CD8-positive, alpha-beta memory T cell (primary cell): ENCODE measurements around the gene PSMG3. TPM values are rescaled to one million over a fixed set of nuclear protein-coding genes. Genes with fewer than 3 reads are reported as not detected.

ENCODE experiments used
- CTCF ChIA-PET: fragments of 350-600 bp; sonication (Branson Sonifier 250); formaldehyde crosslinking; loops from one replicate; lab custom pipeline; 2021; ENCODE audit warnings: antibody characterized with exemption; lab: Charles Lee
- POLR2A ChIA-PET: fragments of 350-600 bp; sonication (Branson Sonifier 250); formaldehyde crosslinking; loops from one replicate; lab custom pipeline; 2021; ENCODE audit warnings: antibody characterized with exemption; lab: Charles Lee
- DNase-seq, 5 donors: peaks; one replicate each; pipeline versions ENCODE4 v3.0.0 to v3.0.0-alpha.2; 2020 to 2022; ENCODE audit warnings: mixed read lengths in 1 of 5
- H3K27ac ChIP-seq: one replicate; pipeline ENCODE4 v1.7.0; 2013; ENCODE audit warnings: low read depth, mild to moderate bottlenecking, low read length, moderate library complexity
- H3K27me3 ChIP-seq: 2 replicates; pipeline ENCODE4 v1.7.0; 2013; ENCODE audit warnings: low read length, mild to moderate bottlenecking; ENCODE audit not compliant: insufficient read depth, poor library complexity, severe bottlenecking
- H3K36me3 ChIP-seq: 2 replicates; pipeline ENCODE4 v1.7.0; 2013; ENCODE audit warnings: mild to moderate bottlenecking, low read length, moderate library complexity; ENCODE audit not compliant: insufficient read depth
- H3K4me1 ChIP-seq: 2 replicates; pipeline ENCODE4 v1.7.0; 2013; ENCODE audit warnings: mild to moderate bottlenecking, low read length, moderate library complexity; ENCODE audit not compliant: insufficient read depth
- H3K4me3 ChIP-seq: 2 replicates; pipeline ENCODE4 v1.7.0; 2013; ENCODE audit warnings: mild to moderate bottlenecking, low read length
- H3K9me3 ChIP-seq: 2 replicates; pipeline ENCODE4 v1.7.0; 2013; ENCODE audit warnings: mild to moderate bottlenecking, low read length
- H3K27ac Mint-ChIP-seq, 8 donors: one replicate each; pipeline ENCODE4 v1.8.0; 2020 to 2021; ENCODE audit warnings: mixed read lengths in 8 of 8, mild to moderate bottlenecking in 6 of 8, inconsistent platforms in 3 of 8, moderate library complexity in 3 of 8
- H3K27me3 Mint-ChIP-seq, 2 donors: one replicate each; pipeline ENCODE4 v1.8.0; 2020 to 2021; ENCODE audit warnings: mixed read lengths in 2 of 2, mild to moderate bottlenecking in 1 of 2, moderate library complexity in 1 of 2
- H3K36me3 Mint-ChIP-seq, 3 donors: one replicate each; pipeline ENCODE4 v1.8.0; 2020 to 2021; ENCODE audit warnings: mixed read lengths in 3 of 3, inconsistent platforms in 1 of 3, mild to moderate bottlenecking in 1 of 3
- H3K4me1 Mint-ChIP-seq, 3 donors: one replicate each; pipeline ENCODE4 v1.8.0; 2020 to 2021; ENCODE audit warnings: mixed read lengths in 3 of 3, inconsistent platforms in 1 of 3, mild to moderate bottlenecking in 1 of 3
- H3K4me3 Mint-ChIP-seq, 7 donors: one replicate each; pipeline ENCODE4 v1.8.0; 2020 to 2021; ENCODE audit warnings: mixed read lengths in 7 of 7, mild to moderate bottlenecking in 6 of 7, moderate library complexity in 4 of 7, inconsistent platforms in 2 of 7
- H3K9me3 Mint-ChIP-seq, 5 donors: one replicate each; pipeline ENCODE4 v1.8.0; 2020 to 2022; ENCODE audit warnings: mixed read lengths in 5 of 5, mild to moderate bottlenecking in 3 of 5, moderate library complexity in 2 of 5, inconsistent platforms in 1 of 5
- polyA plus RNA-seq: library from polyadenylated mRNA; unstranded; fragments of 300-500 nt; fragmentation: Illumina TruSeq; gene quantifications from one replicate; pipeline ENCODE4 v1.2.3, GENCODE V29; 2021
- total RNA-seq, 2 experiments: library from RNA; stranded (reverse); gene quantifications; one replicate each; pipeline ENCODE4 v1.2.3, GENCODE V29; 2021

Gene PSMG3
- total and polyA plus RNA-seq, 3 experiments from 2014 or later, result 51.3 to 80.7 (median 71.0) TPM

- peaks cover 0 to 7% (median 5%) of the 10 kb centered on the region in 3 donors for H3K36me3 Mint-ChIP-seq
- no peak overlapping the region for H3K27ac Mint-ChIP-seq
- CTCF ChIA-PET, result no interaction called here
- Histone ChIP-seq H3K27me3 (peaks cover 12% of the 10 kb centered on the region), H3K27ac (no peak overlapping the region), H3K9me3 (no peaks in the 10 kb centered on the region), H3K36me3 (no peaks in the 10 kb centered on the region), H3K4me1 (peaks cover 11% of the 10 kb centered on the region), H3K4me3 (no peak overlapping the region)
- peaks cover 14 to 24% (median 22%) of the 10 kb centered on the region in 3 donors for H3K4me1 Mint-ChIP-seq
- no peak overlapping the region for H3K4me3 Mint-ChIP-seq
- peaks cover 0 to 3% (median 2%) of the 10 kb centered on the region in 5 donors for H3K9me3 Mint-ChIP-seq
- H3K27me3 Mint-ChIP-seq, result peaks cover 28 to 45% of the 10 kb centered on the region in 2 donors
- no peak for DNase-seq
- POLR2A ChIA-PET, result no interaction called here
These were observed 20.6 kb upstream of the PSMG3 start for GRCh38 chr7:1590476-1590875.

DNA sequence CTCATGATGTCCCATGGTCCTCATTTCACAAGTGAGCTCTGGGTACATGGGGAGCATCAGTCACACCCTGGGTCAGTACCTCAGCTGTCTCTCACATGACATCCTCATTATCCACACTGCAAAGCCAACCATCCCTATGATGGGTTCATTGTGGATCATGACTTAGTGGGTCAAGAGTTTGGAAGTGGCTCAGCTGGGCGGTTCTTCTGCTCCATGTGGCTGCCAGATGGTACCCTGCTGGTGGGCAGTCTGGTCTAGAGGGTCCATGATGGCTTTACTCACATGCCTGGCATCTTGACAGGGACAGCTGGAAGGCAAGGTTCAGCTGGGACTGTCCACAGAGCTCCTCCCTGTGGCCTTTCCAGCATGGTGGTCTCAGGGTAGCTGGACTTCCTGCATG is 19.1 kb upstream of the PSMG3 start:
- H3K4me1 ChIP-seq, result peaks cover 11% of the 10 kb centered on the region
- H3K9me3 Mint-ChIP-seq, result peaks cover 0 to 3% (median 2%) of the 10 kb centered on the region in 5 donors
- peaks cover 0 to 7% (median 5%) of the 10 kb centered on the region in 3 donors for H3K36me3 Mint-ChIP-seq
- H3K9me3 ChIP-seq, result no peaks in the 10 kb centered on the region
- peaks cover 26 to 42% of the 10 kb centered on the region in 2 donors for H3K27me3 Mint-ChIP-seq
- no peak for DNase-seq
- no peaks in the 10 kb centered on the region for H3K36me3 ChIP-seq
- ChIA-PET CTCF (no interaction called here), POLR2A (no interaction called here)
- H3K4me3 Mint-ChIP-seq, result no peak overlapping the region
- H3K27ac Mint-ChIP-seq, result no peak overlapping the region
- no peak overlapping the region for H3K4me3 ChIP-seq
- H3K27me3 ChIP-seq, result peaks cover 12% of the 10 kb centered on the region
- peaks cover 14 to 24% (median 22%) of the 10 kb centered on the region in 3 donors for H3K4me1 Mint-ChIP-seq
- H3K27ac ChIP-seq, result no peak overlapping the region

DNA sequence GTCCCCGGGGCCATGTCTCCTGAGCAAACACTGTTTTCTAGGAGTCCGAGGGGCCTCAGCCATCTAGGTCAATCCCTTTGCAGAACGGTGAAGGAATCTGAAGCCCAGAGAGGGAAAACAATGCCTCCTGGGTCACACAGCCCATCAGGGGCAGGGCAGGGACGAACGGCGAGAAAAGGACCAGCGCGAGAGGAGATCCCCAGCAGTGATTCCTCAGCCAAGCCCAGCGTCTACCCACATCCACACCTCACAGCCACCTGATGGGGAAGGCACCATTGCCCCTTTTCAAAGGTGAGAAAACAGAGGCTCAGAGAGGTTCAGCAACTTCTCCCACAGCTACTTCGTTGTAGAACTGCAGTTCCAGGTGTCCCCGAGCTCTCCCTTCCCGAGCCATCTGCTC is 17.9 kb upstream of the PSMG3 start:
- no peaks in the 10 kb centered on the region for H3K36me3 ChIP-seq
- Mint-ChIP-seq H3K27ac (no peak overlapping the region), H3K27me3 (peaks cover 22 to 34% of the 10 kb centered on the region in 2 donors), H3K4me1 (peaks cover 14 to 18% (median 17%) of the 10 kb centered on the region in 3 donors), H3K9me3 (peaks cover 0 to 3% (median 2%) of the 10 kb centered on the region in 5 donors), H3K4me3 (no peak overlapping the region), H3K36me3 (peaks cover 0 to 7% (median 5%) of the 10 kb centered on the region in 3 donors)
- ChIA-PET POLR2A (no interaction called here), CTCF (no interaction called here)
- H3K27ac ChIP-seq, result no peak overlapping the region
- no peaks in the 10 kb centered on the region for H3K9me3 ChIP-seq
- H3K4me3 ChIP-seq, result no peak overlapping the region
- DNase-seq, result no peak
- peaks cover 11% of the 10 kb centered on the region for H3K4me1 ChIP-seq
- peaks cover 6% of the 10 kb centered on the region for H3K27me3 ChIP-seq

- Histone ChIP-seq H3K36me3 (no peaks in the 10 kb centered on the region), H3K27ac (no peak overlapping the region), H3K4me3 (no peak overlapping the region), H3K9me3 (no peaks in the 10 kb centered on the region), H3K4me1 (peaks cover 7% of the 10 kb centered on the region), H3K27me3 (peaks cover 3% of the 10 kb centered on the region)
- CTCF ChIA-PET, result no interaction called here
- peaks cover 0 to 7% (median 4%) of the 10 kb centered on the region in 3 donors for H3K36me3 Mint-ChIP-seq
- no peak overlapping the region for H3K27ac Mint-ChIP-seq
- H3K27me3 Mint-ChIP-seq, result peaks cover 15 to 28% of the 10 kb centered on the region in 2 donors
- H3K9me3 Mint-ChIP-seq, result peaks cover 0 to 3% (median 2%) of the 10 kb centered on the region in 5 donors
- POLR2A ChIA-PET, result no interaction called here
- peaks cover 7 to 12% (median 10%) of the 10 kb centered on the region in 3 donors for H3K4me1 Mint-ChIP-seq
- no peak overlapping the region for H3K4me3 Mint-ChIP-seq
- no peak for DNase-seq
These were observed 17.2 kb upstream of the PSMG3 start for GRCh38 chr7:1586827-1587705.

DNA sequence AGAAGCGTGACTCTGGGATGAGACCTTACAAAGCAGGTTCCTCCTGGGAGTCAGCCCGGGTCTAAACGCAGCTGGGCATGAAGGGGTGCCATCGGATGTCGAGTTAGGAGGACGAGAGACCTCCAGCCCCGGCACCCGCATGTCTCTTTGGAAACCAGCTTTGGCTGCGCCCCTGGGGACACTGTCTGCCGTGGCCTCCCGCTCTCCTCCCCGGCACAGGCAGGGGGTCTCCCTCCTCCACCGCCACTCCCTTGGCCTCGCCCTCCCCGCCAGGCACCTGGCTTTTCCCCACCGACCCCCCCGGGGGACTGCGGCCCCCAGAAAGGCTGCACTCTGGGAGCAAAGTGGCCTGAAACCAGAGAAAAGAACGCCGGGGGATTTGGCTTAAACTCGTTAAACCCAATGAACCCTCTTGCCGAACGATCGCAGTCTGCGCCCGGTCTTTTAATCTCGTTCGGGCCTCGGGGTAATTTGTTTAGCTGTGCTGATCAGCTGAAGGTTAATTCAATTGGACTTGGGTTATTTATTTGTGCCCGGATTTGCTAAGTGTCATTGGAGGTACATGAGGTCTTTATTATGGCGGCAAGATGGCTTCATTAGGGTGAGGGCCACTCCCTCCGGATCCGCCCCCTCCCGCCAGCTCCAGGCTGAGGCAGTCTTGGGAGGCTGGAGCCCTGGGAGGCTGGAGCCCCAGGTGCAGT is 16.4 kb upstream of the PSMG3 start:
- no peaks in the 10 kb centered on the region for H3K9me3 ChIP-seq
- Mint-ChIP-seq H3K36me3 (peaks cover 0 to 7% (median 4%) of the 10 kb centered on the region in 3 donors), H3K27me3 (peaks cover 9 to 20% of the 10 kb centered on the region in 2 donors), H3K27ac (no peak overlapping the region), H3K9me3 (peaks cover 0 to 3% (median 0%) of the 10 kb centered on the region in 5 donors), H3K4me1 (peaks cover under 1 to 4% (median 2%) of the 10 kb centered on the region in 3 donors), H3K4me3 (no peak overlapping the region)
- no peak overlapping the region for H3K27ac ChIP-seq
- peaks cover 3% of the 10 kb centered on the region for H3K27me3 ChIP-seq
- H3K36me3 ChIP-seq, result no peaks in the 10 kb centered on the region
- no peak for DNase-seq
- no peaks in the 10 kb centered on the region for H3K4me1 ChIP-seq
- POLR2A ChIA-PET, result no interaction called here
- no peak overlapping the region for H3K4me3 ChIP-seq
- CTCF ChIA-PET, result no interaction called here

DNA sequence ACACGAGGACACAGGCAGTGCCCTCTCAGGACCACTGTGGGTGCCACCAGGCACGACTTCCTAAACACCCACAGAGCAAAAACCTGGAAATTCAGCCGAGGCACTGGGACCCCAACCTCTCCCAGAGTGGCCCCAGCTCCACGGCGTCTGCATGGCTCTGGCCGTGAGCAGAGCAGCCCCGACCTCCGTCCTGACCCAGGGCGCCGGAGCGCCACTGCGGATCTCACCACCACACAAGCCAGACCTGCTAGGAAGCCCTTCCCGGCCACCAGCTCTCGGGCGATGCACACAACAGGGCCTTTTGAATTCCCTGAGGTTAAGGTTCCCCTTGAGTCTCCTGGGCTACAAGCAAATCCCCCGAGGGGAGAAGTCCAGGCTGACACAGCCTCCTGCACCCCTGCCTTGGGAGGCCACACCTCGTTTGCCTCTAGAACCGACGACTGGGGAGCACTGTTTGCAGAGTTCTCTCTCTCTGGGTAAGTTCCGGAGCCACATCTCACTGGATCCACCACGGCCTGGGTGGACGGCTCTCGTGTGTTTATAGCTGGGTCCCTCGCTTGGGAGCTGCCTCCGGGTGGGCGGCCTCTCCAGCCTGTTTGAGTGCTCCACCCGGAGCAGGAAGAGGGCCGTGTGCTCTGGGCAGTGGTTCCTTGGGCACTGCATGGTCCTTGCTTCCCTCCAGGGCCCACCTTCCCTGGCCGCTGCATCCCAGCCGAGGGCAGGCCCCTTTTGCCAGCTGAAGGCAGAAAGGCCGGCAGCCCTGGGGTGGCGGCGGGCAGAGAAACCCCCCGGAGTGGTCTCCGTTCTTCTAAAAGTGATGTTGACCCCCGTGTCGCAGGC is 15.5 kb upstream of the PSMG3 start:
- peaks cover 0 to 3% (median 0%) of the 10 kb centered on the region in 5 donors for H3K9me3 Mint-ChIP-seq
- Histone ChIP-seq H3K36me3 (no peaks in the 10 kb centered on the region), H3K9me3 (no peaks in the 10 kb centered on the region), H3K27ac (no peak overlapping the region), H3K4me3 (no peak overlapping the region), H3K4me1 (no peaks in the 10 kb centered on the region), H3K27me3 (peaks cover 3% of the 10 kb centered on the region)
- no peak for DNase-seq
- H3K4me3 Mint-ChIP-seq, result no peak overlapping the region
- no peak overlapping the region for H3K27ac Mint-ChIP-seq
- peaks cover 2 to 11% of the 10 kb centered on the region in 2 donors for H3K27me3 Mint-ChIP-seq
- peaks cover under 1 to 1% (median under 1%) of the 10 kb centered on the region in 3 donors for H3K4me1 Mint-ChIP-seq
- POLR2A ChIA-PET, result no interaction called here
- CTCF ChIA-PET, result no interaction called here
- H3K36me3 Mint-ChIP-seq, result peaks cover 0 to 7% (median 4%) of the 10 kb centered on the region in 3 donors

GRCh38 chr7:1584700-1585099 is 14.9 kb upstream of the PSMG3 start:
- Histone ChIP-seq H3K9me3 (no peaks in the 10 kb centered on the region), H3K4me3 (no peak overlapping the region), H3K27ac (no peak overlapping the region), H3K27me3 (no peaks in the 10 kb centered on the region), H3K36me3 (no peaks in the 10 kb centered on the region), H3K4me1 (peaks cover 3% of the 10 kb centered on the region)
- peaks cover 0 to 7% (median 4%) of the 10 kb centered on the region in 3 donors for H3K36me3 Mint-ChIP-seq
- H3K9me3 Mint-ChIP-seq, result peaks cover 0 to 3% (median 0%) of the 10 kb centered on the region in 5 donors
- H3K4me3 Mint-ChIP-seq, result no peak overlapping the region
- ChIA-PET POLR2A (no interaction called here), CTCF (no interaction called here)
- no peak overlapping the region for H3K27ac Mint-ChIP-seq
- DNase-seq, result no peak
- peaks cover 7 to 8% (median 7%) of the 10 kb centered on the region in 3 donors for H3K4me1 Mint-ChIP-seq
- H3K27me3 Mint-ChIP-seq, result peaks cover 2 to 9% of the 10 kb centered on the region in 2 donors
